ENCODE measurements around the gene LCN1. TPM values are rescaled to one million over a fixed set of nuclear protein-coding genes. Genes with fewer than 3 reads are reported as not detected.

LCN1 gene
- polyA plus RNA-seq, 4 donors = not detected

- no peak for DNase-seq (ENCODE audit: low read depth in 4 of 4, low spot score in 3 of 4)
These were observed 41.8 kb downstream of the LCN1 start for GRCh38 chr9:135563039-135563476.

GRCh38 chr9:135563858-135564257 is 42.6 kb downstream of the LCN1 start:
- DNase-seq (ENCODE audit: low read depth in 4 of 4, low spot score in 3 of 4) = no peak

DNA sequence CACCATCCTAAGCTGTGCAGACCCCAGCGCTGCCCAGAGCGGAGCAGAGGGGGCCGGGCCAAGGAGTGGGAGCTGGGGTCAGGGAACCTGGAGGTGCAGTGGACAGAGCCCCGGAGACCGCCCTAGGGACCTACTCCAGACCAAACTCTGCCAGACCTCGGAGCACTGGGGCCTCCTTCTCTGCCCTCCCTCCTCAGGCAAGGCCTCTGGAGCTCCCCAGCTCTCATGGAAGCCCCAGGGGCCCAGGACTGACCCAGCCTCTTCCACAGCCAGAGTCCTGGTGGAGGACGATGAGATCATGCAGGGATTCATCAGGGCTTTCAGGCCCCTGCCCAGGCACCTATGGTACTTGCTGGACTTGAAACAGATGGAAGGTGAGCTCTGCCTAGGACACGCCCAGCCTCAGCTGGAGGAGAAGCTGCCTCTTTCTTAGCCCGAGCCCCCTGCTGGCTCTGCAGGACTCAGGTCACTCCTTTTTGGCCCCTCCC is 43.9 kb downstream of the LCN1 start:
- no peak for DNase-seq (ENCODE audit: low read depth in 4 of 4, low spot score in 3 of 4)

GRCh38 chr9:135565636-135566035 is 44.4 kb downstream of the LCN1 start:
- DNase-seq (ENCODE audit: low read depth in 4 of 4, low spot score in 3 of 4) = no peak

DNA sequence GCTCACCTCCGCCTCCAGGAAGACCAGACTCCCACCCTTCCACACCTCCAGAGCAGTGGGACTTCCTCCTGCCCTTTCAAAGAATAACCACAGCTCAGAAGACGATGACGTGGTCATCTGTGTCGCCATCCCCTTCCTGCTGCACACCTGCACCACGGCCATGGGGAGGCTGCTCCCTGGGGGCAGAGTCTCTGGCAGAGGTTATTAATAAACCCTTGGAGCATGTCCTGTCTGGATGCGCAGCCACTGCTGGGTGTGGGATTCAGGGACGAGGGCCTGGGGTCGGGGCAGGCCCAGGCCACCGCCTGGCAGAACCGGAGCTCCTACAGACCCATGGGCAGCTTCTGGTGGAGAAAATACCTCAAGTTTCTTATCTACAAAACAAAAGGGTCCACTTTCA is 45.3 kb downstream of the LCN1 start:
- no peak for DNase-seq (ENCODE audit: low read depth in 4 of 4, low spot score in 3 of 4)

DNA sequence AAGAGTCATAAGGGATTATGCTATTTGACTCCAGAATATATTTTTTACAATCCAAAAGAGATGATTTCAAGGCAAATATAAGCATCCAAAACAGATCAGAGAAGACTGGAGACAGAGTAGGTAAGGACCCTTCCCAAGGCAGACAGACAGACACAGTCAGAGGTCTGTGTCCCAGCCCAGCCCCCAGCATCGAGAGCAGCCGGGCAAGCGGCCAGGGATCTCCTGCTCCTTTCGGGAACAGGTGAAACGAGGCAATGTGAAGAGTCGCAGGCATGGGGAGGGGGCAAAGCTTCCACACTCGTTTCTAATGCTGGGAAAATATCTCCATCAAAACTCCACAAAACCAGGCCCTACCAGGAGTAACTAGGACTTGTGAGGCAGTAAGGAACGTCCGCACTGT is 46.1 kb downstream of the LCN1 start:
- no peak for DNase-seq (ENCODE audit: low read depth in 4 of 4, low spot score in 3 of 4)

DNA sequence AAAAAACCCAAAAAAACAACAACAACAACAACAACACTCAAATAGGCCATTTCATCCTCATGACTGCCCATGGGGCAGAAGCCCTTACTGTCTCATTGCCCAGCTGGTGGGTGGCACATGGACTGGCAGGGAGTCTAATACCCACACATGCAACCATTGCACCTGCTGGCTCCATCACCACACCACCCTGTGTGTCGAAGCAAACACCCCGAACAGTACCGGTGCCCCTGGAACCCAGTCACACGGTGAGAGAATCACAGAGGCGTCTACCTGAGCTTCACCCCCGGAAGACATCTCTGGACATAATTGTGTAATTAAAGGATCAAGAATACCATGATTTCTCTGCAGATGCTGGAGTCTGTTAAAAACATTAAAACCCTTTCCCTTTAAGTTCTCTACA is 46.8 kb downstream of the LCN1 start:
- no peak for DNase-seq (ENCODE audit: low read depth in 4 of 4, low spot score in 3 of 4)

DNA sequence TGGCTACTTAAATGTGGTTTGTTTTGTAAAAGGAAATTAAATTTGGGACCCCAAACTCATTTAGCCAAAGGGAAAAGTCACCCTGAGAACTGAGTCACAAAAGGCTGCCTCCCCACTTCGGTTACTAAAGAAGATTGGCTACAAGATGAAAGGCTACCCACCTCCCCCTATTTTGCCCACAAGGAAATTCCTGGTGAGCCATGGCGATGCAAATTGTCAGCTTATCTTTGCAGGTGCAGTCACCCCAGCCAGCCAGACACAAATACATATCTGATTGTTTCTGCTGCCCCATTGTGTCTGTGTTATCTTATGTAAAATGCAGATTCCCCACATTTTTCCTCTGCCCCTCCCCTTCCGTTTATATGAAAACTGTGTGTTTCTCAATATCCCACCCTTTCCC is 49.2 kb downstream of the LCN1 start:
- DNase-seq (ENCODE audit: low read depth in 4 of 4, low spot score in 3 of 4) = no peak

DNA sequence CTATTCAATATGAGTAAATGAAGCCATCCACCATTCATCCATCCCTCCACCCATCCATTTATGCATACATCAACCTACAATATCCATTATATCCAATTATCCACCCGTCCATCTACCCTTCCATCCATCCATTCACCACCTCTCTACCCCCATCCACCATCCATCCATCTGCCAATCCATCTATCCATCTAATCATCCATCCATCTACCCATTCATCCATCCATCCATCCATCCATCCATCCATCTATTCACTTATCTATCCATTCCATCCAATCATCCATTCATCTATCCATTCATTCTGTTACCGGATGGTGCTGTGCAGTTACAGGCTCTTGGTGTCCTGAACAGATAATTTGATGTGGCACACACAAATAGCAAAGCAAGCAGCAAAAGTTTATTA is 51.0 kb downstream of the LCN1 start:
- no peak for DNase-seq (ENCODE audit: low read depth in 4 of 4, low spot score in 3 of 4)

DNA sequence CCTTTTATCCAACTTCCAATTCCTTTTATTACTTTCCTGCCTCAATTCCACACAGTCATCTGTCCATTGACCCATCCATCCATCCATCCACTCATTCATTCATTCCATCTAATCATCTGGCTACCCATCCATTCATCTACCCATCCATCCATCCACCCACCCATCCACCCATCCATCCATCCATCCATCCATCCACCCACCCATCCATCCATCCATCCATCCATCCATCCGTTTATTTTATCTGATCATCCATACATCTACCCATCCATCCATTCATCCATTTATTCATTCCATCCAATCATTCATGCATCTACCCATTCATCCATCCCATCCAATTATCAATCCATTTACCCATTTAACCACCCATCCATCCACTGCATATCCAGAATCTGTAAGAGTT is 51.9 kb downstream of the LCN1 start:
- DNase-seq (ENCODE audit: low read depth in 4 of 4, low spot score in 3 of 4) = no peak

DNA sequence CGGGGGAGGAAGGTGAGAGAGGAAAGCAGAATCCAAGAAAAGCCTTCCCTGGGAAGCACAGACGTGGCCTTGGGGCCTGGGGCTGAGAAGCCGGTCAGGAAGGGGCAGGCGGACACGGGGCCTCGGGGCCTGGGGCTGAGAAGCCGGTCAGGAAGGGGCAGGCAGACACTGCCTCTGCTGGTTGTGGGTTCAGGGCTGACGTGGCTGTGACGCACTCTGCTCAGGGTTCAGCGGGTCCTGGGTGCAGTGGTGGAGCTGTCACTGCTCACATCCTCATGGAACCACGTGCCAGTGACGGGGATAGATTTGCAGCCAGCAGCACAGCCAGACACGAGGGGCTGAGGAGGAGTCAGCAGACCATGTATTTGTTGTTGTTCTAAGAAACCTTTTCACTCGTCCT is 53.1 kb downstream of the LCN1 start:
- DNase-seq (ENCODE audit: low read depth in 4 of 4, low spot score in 3 of 4) = no peak

- no peak for DNase-seq (ENCODE audit: low read depth in 4 of 4, low spot score in 3 of 4)
These were observed 53.7 kb downstream of the LCN1 start for GRCh38 chr9:135574943-135575342.

Other genes with a start within 250 kb of the LCN1 start
- 10 to 100 TPM; 26.4 to 31.7 (median 29.9) TPM for gene PPP1R26, start 41.7 kb upstream of the LCN1 start, polyA plus RNA-seq (ENCODE audit: insufficient read length in 4 of 4)
- gene MRPS2, start 20.8 kb upstream of the LCN1 start, polyA plus RNA-seq (ENCODE audit: insufficient read length in 4 of 4) = 10 to 100 TPM; 45.6 to 60.4 (median 47.4) TPM
- under 1 TPM; 0.27 to 0.76 (median 0.33) TPM for gene OBP2A, start 24.7 kb downstream of the LCN1 start, polyA plus RNA-seq (ENCODE audit: insufficient read length in 4 of 4)
- under 1 TPM in 1 of 4 donors, not detected in 3; 0.12 TPM for gene PAEP, start 40.3 kb downstream of the LCN1 start, polyA plus RNA-seq (ENCODE audit: insufficient read length in 4 of 4)
- gene GLT6D1, start 118.1 kb downstream of the LCN1 start, polyA plus RNA-seq (ENCODE audit: insufficient read length in 4 of 4) = not detected
- not detected for gene LCN9, start 141.9 kb downstream of the LCN1 start, polyA plus RNA-seq (ENCODE audit: insufficient read length in 4 of 4)
- gene SOHLH1, start 178.0 kb downstream of the LCN1 start, polyA plus RNA-seq (ENCODE audit: insufficient read length in 4 of 4) = not detected
- under 1 TPM; 0.08 to 0.24 (median 0.22) TPM for gene KCNT1, start 180.7 kb downstream of the LCN1 start, polyA plus RNA-seq (ENCODE audit: insufficient read length in 4 of 4)